IMR-90 (cell line): ENCODE measurements around the gene TEX52. TPM values are rescaled to one million over a fixed set of nuclear protein-coding genes. Genes with fewer than 3 reads are reported as not detected.

Experiments
- ATAC-seq: fragments of 200-7000 bp; cut with Tn5 transposase; 2 replicates; pipeline ENCODE4 v1.9.1; 2020; ENCODE audit warnings: low read depth, mild to moderate bottlenecking, moderate library complexity
- BruUV-seq: library from RNA; stranded (reverse); fragments of 400-500 nt; replicated peaks from 2 replicates; lab custom pipeline; 2021; lab: Mats Ljungman, UMichigan
- CTCF ChIA-PET: fragments of 300-600 bp; formaldehyde crosslinking; extraction: SDS; loops from one replicate; lab custom pipeline; 2021; ENCODE audit warnings: antibody characterized with exemption; lab: Yijun Ruan, JAX
- POLR2A ChIA-PET: fragments of 300-600 bp; sonication (Branson Sonifier 250); formaldehyde crosslinking; loops from one replicate; lab custom pipeline; 2022; ENCODE audit warnings: antibody characterized with exemption; ENCODE audit not compliant: unreplicated experiment; lab: Charles Lee
- DNase-seq: peaks from one replicate; pipeline ENCODE4 v3.0.0; 2013
- H2AFZ ChIP-seq: replicated peaks from 2 replicates; pipeline ENCODE3; 2013; ENCODE audit warnings: low read length, mild to moderate bottlenecking; ENCODE audit not compliant: poor library complexity
- H2AK5ac ChIP-seq: 2 replicates; pipeline ENCODE4 v1.6.1; 2013; ENCODE audit warnings: low read depth, low read length, inconsistent platforms
- H2AK9ac ChIP-seq: replicated peaks from 2 replicates; pipeline ENCODE3; 2013; ENCODE audit warnings: mild to moderate bottlenecking, low read depth, low read length, moderate library complexity; ENCODE audit not compliant: poor library complexity
- H2BK120ac ChIP-seq: 2 replicates; pipeline ENCODE4 v1.6.1; 2013; ENCODE audit warnings: low read depth, low read length, inconsistent platforms
- H2BK15ac ChIP-seq: 3 replicates; pipeline ENCODE4 v1.6.1; 2013; ENCODE audit warnings: low read depth, low read length, inconsistent platforms
- H2BK20ac ChIP-seq: 2 replicates; pipeline ENCODE4 v1.6.1; 2013; ENCODE audit warnings: low read depth, mild to moderate bottlenecking, inconsistent platforms, low read length, moderate library complexity
- H2BK5ac ChIP-seq: 2 replicates; pipeline ENCODE4 v1.6.1; 2013; ENCODE audit warnings: mild to moderate bottlenecking, low read depth, low read length, inconsistent platforms; ENCODE audit not compliant: poor library complexity, severe bottlenecking
- H3K14ac ChIP-seq: replicated peaks from 2 replicates; pipeline ENCODE4 v1.6.1; 2013; ENCODE audit warnings: low read depth, low read length, inconsistent platforms
- H3K18ac ChIP-seq: 2 replicates; pipeline ENCODE4 v1.6.1; 2013; ENCODE audit warnings: low read depth, low read length, control low read depth
- H3K23ac ChIP-seq: 2 replicates; pipeline ENCODE4 v1.6.1; 2013; ENCODE audit warnings: low read depth, low read length, inconsistent platforms
- H3K27ac ChIP-seq: 2 replicates; pipeline ENCODE4 v1.5.1; 2013; ENCODE audit warnings: mild to moderate bottlenecking, control low read depth, low read length; ENCODE audit not compliant: insufficient read depth
- H3K27me3 ChIP-seq: 2 replicates; pipeline ENCODE4 v1.6.1; 2013; ENCODE audit warnings: low read length; ENCODE audit not compliant: control insufficient read depth, insufficient read depth
- H3K36me3 ChIP-seq: 2 replicates; pipeline ENCODE4 v1.6.1; 2013; ENCODE audit warnings: low read length, mixed read lengths; ENCODE audit not compliant: control insufficient read depth, insufficient read depth
- H3K4ac ChIP-seq: 2 replicates; pipeline ENCODE4 v1.6.1; 2013; ENCODE audit warnings: low read depth, low read length, inconsistent platforms
- H3K4me1 ChIP-seq: 2 replicates; pipeline ENCODE4 v1.6.1; 2013; ENCODE audit warnings: low read length, mixed read lengths; ENCODE audit not compliant: control insufficient read depth, insufficient read depth
- H3K4me2 ChIP-seq: 2 replicates; pipeline ENCODE4 v1.6.1; 2013; ENCODE audit warnings: low read depth, mild to moderate bottlenecking, control low read depth, low read length, moderate library complexity
- H3K4me3 ChIP-seq: 2 replicates; pipeline ENCODE4 v1.5.1; 2013; ENCODE audit warnings: low read depth, mild to moderate bottlenecking, control low read depth, low read length, moderate library complexity; ENCODE audit not compliant: insufficient read depth
- H3K56ac ChIP-seq: 2 replicates; pipeline ENCODE4 v1.6.1; 2013; ENCODE audit warnings: low read length, inconsistent platforms; ENCODE audit not compliant: insufficient read depth; ENCODE audit errors: extremely low read depth
- H3K79me1 ChIP-seq, 2 experiments: 2 replicates each; pipeline ENCODE4 v1.6.1; 2013; ENCODE audit warnings: low read length in 2 of 2, inconsistent platforms in 1 of 2, low read depth in 1 of 2
- H3K9ac ChIP-seq: 2 replicates; pipeline ENCODE4 v1.6.1; 2013; ENCODE audit warnings: low read depth, low read length, control low read depth
- H3K9me1 ChIP-seq: 2 replicates; pipeline ENCODE4 v1.6.1; 2013; ENCODE audit warnings: low read length, inconsistent platforms; ENCODE audit not compliant: insufficient read depth
- H3K9me3 ChIP-seq: 2 replicates; pipeline ENCODE4 v1.6.1; 2013; ENCODE audit warnings: low read length; ENCODE audit not compliant: control insufficient read depth, insufficient read depth
- H4K20me1 ChIP-seq: 2 replicates; pipeline ENCODE4 v1.6.1; 2013; ENCODE audit warnings: low read length, inconsistent platforms; ENCODE audit not compliant: insufficient read depth
- H4K5ac ChIP-seq: 2 replicates; pipeline ENCODE4 v1.6.1; 2013; ENCODE audit warnings: mild to moderate bottlenecking, low read depth, low read length, control low read depth
- H4K8ac ChIP-seq, 2 experiments: 2 replicates each; pipeline ENCODE4 v1.6.1; 2013; ENCODE audit warnings: low read depth in 2 of 2, low read length in 2 of 2, control low read depth in 1 of 2, inconsistent platforms in 1 of 2
- H4K91ac ChIP-seq: 2 replicates; pipeline ENCODE4 v1.6.1; 2013; ENCODE audit warnings: low read depth, low read length, inconsistent platforms; ENCODE audit not compliant: insufficient read depth
- CHD1 ChIP-seq: IDR thresholded peaks from 2 replicates; pipeline ENCODE4 v1.6.1; 2012; ENCODE audit warnings: low read depth, low read length, improper control_type of control experiment
- RAD21 ChIP-seq: IDR thresholded peaks from 2 replicates; pipeline ENCODE4 v1.6.1; 2012; ENCODE audit warnings: low read length, improper control_type of control experiment
- RCOR1 ChIP-seq: IDR thresholded peaks from 2 replicates; pipeline ENCODE4 v1.6.1; 2012; ENCODE audit warnings: mild to moderate bottlenecking, low read length, improper control_type of control experiment; ENCODE audit not compliant: insufficient replicate concordance
- WGBS, 2 experiments: methylation state at CpG; one replicate each; pipeline versions ENCODE4 v1.1.5 to v1.1.7; 2013; ENCODE audit warnings: missing lambda C conversion rate in 2 of 2; ENCODE audit not compliant: insufficient read length in 1 of 2; ENCODE audit errors: extremely low coverage in 2 of 2; 5-methylcytosine and 5-hydroxymethylcytosine counted together
- dilution Hi-C: fragments of 300-500 bp; cut with HindIII; formaldehyde crosslinking; loops from one replicate; pipeline ENCODE4 v1.14.3; 2018; ENCODE audit warnings: low sequenced_read_pairs; ENCODE audit not compliant: unreplicated experiment
- in situ Hi-C: fragments of 300-500 bp; cut with MboI; formaldehyde crosslinking; loops from 3 replicates; pipeline ENCODE4 v1.14.3; 2019; ENCODE audit warnings: low sequenced_read_pairs, inconsistent platforms, mixed read lengths
- intact Hi-C: fragments of 100-400 bp; cut with micrococcal nuclease; formaldehyde crosslinking; loops from 2 replicates; pipeline ENCODE4 v1.10.0; 2022
- polyA plus RNA-seq, 3 experiments: library from polyadenylated mRNA; depleted of rRNA; stranded (reverse); fragments of >200 nt; gene quantifications; 2 replicates each; pipeline ENCODE4 v1.2.3, GENCODE V29; 2012; ENCODE audit warnings: low replicate concordance in 1 of 3
- total RNA-seq: library from RNA; depleted of rRNA; stranded (reverse); fragments of >200 nt; gene quantifications from 2 replicates; pipeline ENCODE4 v1.2.3, GENCODE V29; 2012

TEX52 gene
- total and polyA plus RNA-seq, 2 of the 4 experiments (the other 2 are of a cell fraction): not detected

DNA sequence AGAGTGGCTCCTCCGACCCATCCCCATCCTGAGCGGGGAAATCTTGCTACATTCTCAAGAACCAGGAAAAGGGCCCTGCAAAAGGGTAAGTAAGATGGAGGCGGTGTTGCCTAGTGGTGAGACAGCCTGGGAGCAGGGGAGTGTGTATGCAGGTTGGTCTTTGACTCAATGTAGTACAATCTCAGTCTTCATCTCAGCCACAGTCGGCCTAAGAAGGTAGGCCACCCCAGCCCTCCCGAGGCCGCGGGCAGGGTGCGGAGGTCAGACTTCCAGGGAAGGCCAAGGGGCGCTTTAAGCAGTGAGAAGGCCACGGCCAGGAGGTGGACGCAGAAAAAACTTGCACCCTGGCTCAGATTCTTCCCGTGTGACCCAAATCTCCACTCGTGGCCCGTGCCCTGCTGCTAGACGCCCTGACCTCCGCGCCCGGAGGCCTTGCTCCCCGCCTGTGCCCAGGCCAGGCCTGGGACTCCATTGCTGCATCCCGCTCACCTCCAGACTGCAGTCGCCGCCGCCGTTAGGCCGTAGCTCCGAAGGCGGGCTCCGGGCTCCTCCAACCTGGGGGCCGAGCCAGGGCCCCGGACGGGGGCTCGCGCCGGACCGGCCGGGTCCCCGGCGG lies 19.7 kb upstream of the TEX52 start:
- Histone ChIP-seq H2BK120ac (peak overlapping the region; percentile 28; the same call in 1 of the 2 replicates), H3K9me3 (no peaks in the 10 kb centered on the region), H4K20me1 (no peaks in the 10 kb centered on the region; the same call in 1 of the 2 replicates), H3K4ac (peak overlapping the region; percentile 59), H2AFZ (peak overlapping the region; percentile 98), H3K27me3 (no peaks in the 10 kb centered on the region), H4K8ac (peak overlapping the region; percentile 84 to 88), H3K27ac (peak overlapping the region; percentile 75), H3K4me3 (peak overlapping the region; percentile 82), H2AK9ac (peak overlapping the region; percentile 97), H3K4me2 (peak overlapping the region; percentile 89), H4K91ac (peak overlapping the region; percentile 73), H3K4me1 (peaks cover 6% of the 10 kb centered on the region), H3K14ac (peak overlapping the region; percentile 70), H2BK5ac (peak overlapping the region; percentile 60), H2BK20ac (no peak overlapping the region), H3K56ac (peak overlapping the region; percentile 83), H3K79me1 (peaks cover 40 to 62% of the 10 kb centered on the region in 2 experiments), H3K36me3 (no peaks in the 10 kb centered on the region), H3K9ac (peak overlapping the region; percentile 70), H3K18ac (no peak overlapping the region), H2AK5ac (peak overlapping the region; percentile 82), H4K5ac (peak overlapping the region; percentile 71), H2BK15ac (no peak overlapping the region), H3K9me1 (peaks cover 6% of the 10 kb centered on the region), H3K23ac (peak overlapping the region; percentile 85)
- BruUV-seq: no TSS peak
- peak; percentile 77 for ATAC-seq
- intact Hi-C loops (no loop called here), in situ Hi-C loops (no loop called here), dilution Hi-C loops (no loop called here)
- no peak for DNase-seq
- POLR2A ChIA-PET: interaction anchor here (0.6 kb wide), 1 partner anchor 42 kb away, joined by 8 read pairs; no protein-coding TSS in a partner anchor
- CTCF ChIA-PET: no interaction called here
- TF ChIP-seq RCOR1 (no peak), CHD1 (no peak), RAD21 (no peak)
- WGBS, 2 experiments: 0% methylated on average over 8 of the region's 38 CpGs; no CpG with 5 or more reads in 1 of the 2 experiments
